Right cardiac atrium (tissue), 5 donors: ENCODE measurements around the gene TEX13C. TPM values are rescaled to one million over a fixed set of nuclear protein-coding genes. Genes with fewer than 3 reads are reported as not detected.
"Not testable (repeated sequence)": the region's sequence is repeated elsewhere in the genome, so short reads cannot be mapped to it uniquely, and the experiment has no call there.

Experiments used
- ATAC-seq, 2 donors: fragments of 200-7000 bp; cut with Tn5 transposase; one replicate each; pipeline versions ENCODE4 v1.8.0 to v1.9.1; 2020; ENCODE audit warnings: moderate library complexity in 2 of 2, mild to moderate bottlenecking in 1 of 2
- DNase-seq, 3 donors: peaks; one replicate each; pipeline ENCODE4 v3.0.0-alpha.2; 2020
- H3K27ac ChIP-seq: one replicate; pipeline ENCODE4 v1.5.1; 2013; ENCODE audit warnings: mild to moderate bottlenecking, low read length, control low read depth, moderate library complexity
- H3K27me3 ChIP-seq: one replicate; pipeline ENCODE4 v1.6.1; 2013; ENCODE audit not compliant: control insufficient read depth, insufficient read depth
- H3K4me1 ChIP-seq: one replicate; pipeline ENCODE4 v1.6.1; 2013; ENCODE audit warnings: low read length; ENCODE audit not compliant: control insufficient read depth, insufficient read depth
- H3K4me3 ChIP-seq: one replicate; pipeline ENCODE4 v1.5.1; 2013; ENCODE audit warnings: low read length, control low read depth
- H3K9me3 ChIP-seq: one replicate; pipeline ENCODE4 v1.6.1; 2013; ENCODE audit warnings: low read length; ENCODE audit not compliant: control insufficient read depth
- WGBS: extraction: QIAGEN DNeasy Blood & Tissue Kit; methylation state at CpG from one replicate; pipeline ENCODE4 v1.1.7; 2013; 5-methylcytosine and 5-hydroxymethylcytosine counted together
- intact Hi-C, 4 donors: fragments of 100-400 bp; cut with DNase I; formaldehyde crosslinking; loops; one replicate each; pipeline versions ENCODE4 v1.11.0 to v1.14.0; 2022 to 2023
- polyA plus RNA-seq: library from polyadenylated mRNA; stranded (reverse); fragments of 200-250 nt; gene quantifications from one replicate; pipeline ENCODE4 v1.2.3, GENCODE V29; 2013
- total RNA-seq, 4 donors: library from RNA; stranded (reverse); fragmentation: NEBNext Ultra II Directional; extraction: Animal tissue kit (Norgen Biotek cat#: 25700); gene quantifications; one replicate each; pipeline ENCODE4 v1.2.1, GENCODE V29; 2021
- donor health status: healthy with polysubstance abuse.
- donor health status: DM: no; HTN: yes; CAD: no.
- donor health status: DM: no; HTN: no; CAD: no.
- donor health status: DM: no; HTN: yes; CAD: no; lungs with severe emphysema.
- donor health status: DM: yes; HTN: yes; CAD: no.

The TEX13C gene
- total and polyA plus RNA-seq, 5 donors = not detected

DNA sequence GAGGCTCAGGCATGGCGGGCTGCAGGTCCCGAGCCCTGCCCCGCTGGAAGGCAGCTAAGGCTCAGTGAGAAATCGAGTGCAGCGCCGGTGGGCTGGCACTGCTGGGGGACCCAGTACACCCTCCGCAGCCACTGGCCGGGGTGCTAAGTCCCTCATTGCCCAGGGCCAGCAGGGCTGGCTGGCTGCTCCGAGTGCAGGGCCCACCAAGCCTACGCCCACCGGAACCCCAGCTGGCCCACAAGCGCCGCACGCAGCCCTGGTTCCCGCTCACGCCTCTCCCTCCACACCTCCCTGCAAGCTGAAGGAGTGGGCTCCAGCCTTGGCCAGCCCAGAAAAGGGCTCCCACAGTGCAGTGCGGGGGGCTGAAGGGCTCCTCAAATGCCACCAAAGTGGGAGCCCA lies 505 bp upstream of the TEX13C start:
- intact Hi-C loops, H3K9me3 ChIP-seq, H3K4me1 ChIP-seq, H3K4me3 ChIP-seq, ATAC-seq, H3K27ac ChIP-seq, H3K27me3 ChIP-seq: not testable (repeated sequence)
- 94% methylated on average over 17 of the region's 17 CpGs for WGBS
- DNase-seq = peak in 1 of 3 donors; percentile 16

DNA sequence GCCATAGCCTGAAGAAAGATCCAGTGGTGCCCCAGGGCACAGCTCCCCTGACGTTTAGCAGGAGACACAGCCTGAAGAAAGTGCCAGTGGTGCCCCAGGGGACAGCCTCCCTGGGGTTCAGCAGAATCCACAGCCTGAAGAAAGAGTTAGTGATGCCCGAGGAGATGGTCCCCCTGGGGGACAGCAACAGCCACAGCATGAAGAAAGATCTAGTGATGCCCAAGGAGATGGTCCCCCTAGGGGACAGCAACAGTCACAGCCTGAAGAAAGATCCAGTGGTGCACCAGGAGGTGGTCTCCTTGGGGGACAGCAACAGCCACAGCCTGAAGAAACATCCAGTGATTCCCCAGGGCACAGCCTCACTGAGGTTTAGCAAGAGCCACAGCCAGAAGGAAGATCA lies 2.8 kb downstream of the TEX13C start:
- Histone ChIP-seq H3K9me3 (no peaks in the 10 kb centered on the region), H3K27me3 (no peaks in the 10 kb centered on the region), H3K27ac (no peak overlapping the region), H3K4me1 (no peaks in the 10 kb centered on the region), H3K4me3 (no peak overlapping the region)
- DNase-seq (no peak), ATAC-seq (no peak)
- WGBS = 70% methylated on average over 2 of the region's 2 CpGs
- intact Hi-C loops = no loop called here

DNA sequence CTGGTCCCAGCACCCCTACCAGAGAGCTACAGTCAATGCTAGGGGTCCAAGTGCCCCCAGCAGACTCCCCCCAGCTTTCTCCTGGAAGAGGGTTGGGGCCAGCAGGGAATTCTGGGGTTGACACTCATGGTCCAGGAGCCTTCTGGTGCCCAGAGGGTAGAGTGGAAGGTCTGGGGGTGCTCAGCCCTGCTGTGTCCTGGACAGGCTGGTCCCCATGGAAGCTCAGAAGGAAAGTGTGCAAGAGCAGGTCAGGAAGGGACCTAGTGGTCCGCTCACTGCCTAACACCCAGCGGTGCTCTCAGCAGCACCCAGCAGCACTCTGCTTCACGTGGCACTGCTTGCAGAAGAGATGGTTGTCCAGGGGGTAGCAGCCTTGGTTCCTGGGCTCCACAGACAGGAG lies 6.9 kb downstream of the TEX13C start:
- H3K27me3 ChIP-seq = no peaks in the 10 kb centered on the region
- H3K4me1 ChIP-seq = no peaks in the 10 kb centered on the region
- H3K27ac ChIP-seq = no peak overlapping the region
- no peak overlapping the region for H3K4me3 ChIP-seq
- no peaks in the 10 kb centered on the region for H3K9me3 ChIP-seq
- no peak for ATAC-seq
- no peak for DNase-seq
- intact Hi-C loops = no loop called here
- WGBS = 87% methylated on average over 3 of the region's 3 CpGs

DNA sequence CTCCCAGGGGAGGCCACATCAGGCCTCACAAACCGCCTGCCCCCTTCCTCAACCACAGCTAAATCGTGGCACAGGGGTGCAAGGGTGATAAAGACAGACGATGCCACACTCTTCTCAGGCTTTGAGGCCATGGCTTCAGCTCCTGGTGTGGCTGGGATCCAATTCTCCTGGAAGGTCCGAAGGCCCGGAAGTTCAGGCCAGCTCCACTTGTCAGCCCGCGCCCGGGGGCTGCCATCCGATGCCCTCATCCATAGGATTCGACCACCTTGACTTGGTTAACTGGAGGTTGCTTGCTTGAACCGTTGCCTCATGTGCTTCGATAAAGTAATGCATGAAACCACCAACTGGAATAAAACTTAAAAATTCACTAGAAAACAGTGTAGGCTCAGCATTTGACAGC lies 8.2 kb downstream of the TEX13C start:
- no peak for ATAC-seq
- H3K27me3 ChIP-seq = no peaks in the 10 kb centered on the region
- H3K9me3 ChIP-seq = no peaks in the 10 kb centered on the region
- no peak for DNase-seq
- H3K4me1 ChIP-seq = no peaks in the 10 kb centered on the region
- H3K27ac ChIP-seq = no peak overlapping the region
- intact Hi-C loops = no loop called here
- 85% methylated on average over 12 of the region's 12 CpGs for WGBS
- H3K4me3 ChIP-seq = no peak overlapping the region

DNA sequence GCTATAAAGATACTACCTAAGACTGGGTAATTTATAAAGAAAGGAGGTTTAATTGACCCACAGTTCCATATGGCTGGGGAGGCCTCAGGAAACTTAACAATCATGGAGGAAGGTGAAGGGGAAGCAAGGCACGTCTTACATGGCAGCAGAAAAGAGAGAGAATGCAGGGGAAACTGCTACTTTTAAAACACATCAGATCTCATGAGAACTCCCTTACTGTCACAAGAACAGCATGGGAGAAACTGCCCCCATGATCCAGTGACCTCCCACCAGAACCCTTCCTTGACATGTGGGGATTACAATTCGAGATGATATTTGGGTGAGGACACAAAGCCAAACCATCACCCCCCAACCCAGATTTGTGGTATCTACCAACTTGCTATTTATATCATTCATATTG lies 13.9 kb downstream of the TEX13C start:
- intact Hi-C loops = no loop called here
- DNase-seq (no peak), ATAC-seq (no peak)
- 51% methylated on average over 2 of the region's 2 CpGs for WGBS
- H3K4me1 ChIP-seq = no peaks in the 10 kb centered on the region
- H3K27me3 ChIP-seq = no peaks in the 10 kb centered on the region
- H3K27ac ChIP-seq = no peak overlapping the region
- H3K4me3 ChIP-seq = no peak overlapping the region
- no peaks in the 10 kb centered on the region for H3K9me3 ChIP-seq

DNA sequence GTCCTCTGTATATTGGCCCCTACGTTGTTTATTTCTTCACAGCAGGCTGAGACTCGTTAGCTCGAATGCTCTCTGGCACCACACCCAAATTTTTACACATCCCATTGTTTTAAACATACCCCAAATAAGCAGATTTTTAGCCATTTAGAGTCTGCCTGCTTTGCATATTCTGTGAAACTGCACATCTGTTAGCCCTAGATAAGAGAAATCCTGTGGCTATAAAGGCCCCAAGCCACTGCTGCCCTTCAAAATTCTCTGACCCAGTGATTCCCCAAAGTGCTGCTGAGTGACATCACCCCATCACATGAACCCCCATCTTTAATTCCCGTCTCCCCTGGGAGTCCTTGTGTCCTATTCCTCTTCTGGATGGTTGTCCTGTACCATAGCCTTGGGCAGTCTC lies 20.8 kb downstream of the TEX13C start:
- Histone ChIP-seq H3K4me3 (no peak overlapping the region), H3K27me3 (no peaks in the 10 kb centered on the region), H3K27ac (no peak overlapping the region), H3K9me3 (no peaks in the 10 kb centered on the region), H3K4me1 (no peaks in the 10 kb centered on the region)
- WGBS = 44% methylated on average over 4 of the region's 4 CpGs
- intact Hi-C loops = no loop called here
- no peak for ATAC-seq
- no peak for DNase-seq

DNA sequence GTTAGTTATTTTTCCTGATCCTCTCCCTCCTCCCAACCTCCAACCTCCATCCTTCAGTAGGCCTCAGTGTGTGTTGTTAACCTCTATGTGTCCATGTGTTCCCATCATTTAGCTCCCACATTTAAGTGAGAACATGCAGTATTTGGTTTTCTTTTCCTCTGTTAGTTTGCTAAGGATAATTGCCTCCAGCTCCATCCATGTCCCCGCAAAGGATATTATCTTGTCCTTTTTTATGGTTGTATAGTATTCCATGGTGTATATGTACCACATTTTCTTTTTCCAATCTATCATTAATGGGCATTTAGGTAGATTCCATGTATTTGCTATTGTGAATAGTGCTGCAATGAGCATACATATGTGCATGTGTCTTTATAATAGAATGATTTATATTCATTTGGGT lies 54.5 kb downstream of the TEX13C start:
- intact Hi-C loops = no loop called here

More for the DNA sequence above, 54.5 kb downstream of the TEX13C start:
- Histone ChIP-seq H3K4me1 (no peaks in the 10 kb centered on the region), H3K27ac (no peak overlapping the region), H3K27me3 (no peaks in the 10 kb centered on the region), H3K9me3 (no peaks in the 10 kb centered on the region), H3K4me3 (no peak overlapping the region)
- 93% methylated on average over 1 of the region's 1 CpG for WGBS
- DNase-seq (no peak), ATAC-seq (no peak)
